Adipose tissue (tissue), 3 donors: ENCODE data around the gene TMEM132D. TPM values are rescaled to one million over a fixed set of nuclear protein-coding genes. Genes with fewer than 3 reads are reported as not detected.
"Not testable (repeated sequence)": the region's sequence is repeated elsewhere in the genome, so short reads cannot be mapped to it uniquely, and the experiment has no call there.

Source experiments
- H3K27ac ChIP-seq: one replicate; pipeline ENCODE4 v1.5.1; 2013; ENCODE audit warnings: low read depth, low read length
- WGBS, 3 donors: extraction: QIAGEN DNeasy Blood & Tissue Kit; methylation state at CpG; one replicate each; pipeline ENCODE4 v1.1.7; 2013; 5-methylcytosine and 5-hydroxymethylcytosine counted together
- polyA plus RNA-seq, 3 donors: library from polyadenylated mRNA; stranded (reverse); fragments of 200-250 nt; gene quantifications; one replicate each; pipeline ENCODE4 v1.2.3, GENCODE V29; 2013
- donor health status: healthy with polysubstance abuse.
- donor health status: Bipolar disorder and iron deficiency.
- donor health status: healthy.

TMEM132D gene
- polyA plus RNA-seq, result under 1 TPM in 2 of 3 donors, not detected in 1; 0.11 to 0.13 TPM

GRCh38 chr12:129903956-129904829 lies at the start of gene TMEM132D:
Gene TMEM132D, minus strand, starts transcription at chr12:129904025.
- H3K27ac ChIP-seq, result no peak within 1 kb of the TSS
- WGBS, 3 donors, result 3 to 4% (median 4%) methylated on average over 60 to 77 of the region's 77 CpGs

GRCh38 chr12:129949651-129950050 lies 45.8 kb upstream of the TMEM132D start:
- 83 to 90% (median 86%) methylated on average over 16 of the region's 16 CpGs for WGBS, 3 donors
- H3K27ac ChIP-seq, result no peak overlapping the region

GRCh38 chr12:129941618-129942017 lies 37.8 kb upstream of the TMEM132D start:
- WGBS, 3 donors, result 33 to 52% (median 39%) methylated on average over 9 of the region's 9 CpGs
- no peak overlapping the region for H3K27ac ChIP-seq

GRCh38 chr12:129938089-129938488 lies 34.3 kb upstream of the TMEM132D start:
- no peak overlapping the region for H3K27ac ChIP-seq
- 36 to 44% (median 44%) methylated on average over 7 of the region's 7 CpGs for WGBS, 3 donors

GRCh38 chr12:129937426-129937825 lies 33.6 kb upstream of the TMEM132D start:
- WGBS, 3 donors, result 20 to 22% (median 22%) methylated on average over 5 of the region's 5 CpGs
- H3K27ac ChIP-seq, result no peak overlapping the region

- H3K27ac ChIP-seq, result no peak overlapping the region
- 79 to 90% (median 85%) methylated on average over 4 of the region's 4 CpGs for WGBS, 3 donors
These were observed 24.8 kb upstream of the TMEM132D start for GRCh38 chr12:129928643-129929042.

GRCh38 chr12:129927316-129927900 lies 23.6 kb upstream of the TMEM132D start:
- no peak overlapping the region for H3K27ac ChIP-seq
- 76 to 88% (median 84%) methylated on average over 10 of the region's 10 CpGs for WGBS, 3 donors

GRCh38 chr12:129911428-129912049 lies 7.7 kb upstream of the TMEM132D start:
- H3K27ac ChIP-seq, result no peak overlapping the region
- 2 to 4% (median 4%) methylated on average over 8 of the region's 8 CpGs for WGBS, 3 donors

- 72 to 83% (median 80%) methylated on average over 22 of the region's 22 CpGs for WGBS, 3 donors
- no peak overlapping the region for H3K27ac ChIP-seq
These were observed 5.5 kb upstream of the TMEM132D start for GRCh38 chr12:129909051-129910020.

GRCh38 chr12:129903092-129903945 lies 506 bp downstream of the TMEM132D start:
- WGBS, 3 donors, result 1 to 3% (median 3%) methylated on average over 76 to 93 of the region's 93 CpGs
- no peak overlapping the region for H3K27ac ChIP-seq

- WGBS, 3 donors, result 4 to 7% (median 5%) methylated on average over 19 of the region's 19 CpGs
- H3K27ac ChIP-seq, result no peak overlapping the region
These were observed 1.3 kb downstream of the TMEM132D start for GRCh38 chr12:129902371-129903091.

GRCh38 chr12:129901254-129901653 lies 2.6 kb downstream of the TMEM132D start:
- WGBS, 3 donors, result 81 to 82% (median 82%) methylated on average over 2 of the region's 2 CpGs
- no peak overlapping the region for H3K27ac ChIP-seq

- 73 to 86% (median 81%) methylated on average over 10 of the region's 10 CpGs for WGBS, 3 donors
- H3K27ac ChIP-seq, result no peak overlapping the region
These were observed 3.5 kb downstream of the TMEM132D start for GRCh38 chr12:129900306-129900705.

- not testable (repeated sequence) for H3K27ac ChIP-seq
- WGBS, 3 donors, result 67 to 91% (median 78%) methylated on average over 1 of the region's 1 CpG
These were observed 4.8 kb downstream of the TMEM132D start for GRCh38 chr12:129899045-129899444.

- 80 to 93% (median 83%) methylated on average over 4 of the region's 4 CpGs for WGBS, 3 donors
These were observed 10.1 kb downstream of the TMEM132D start for GRCh38 chr12:129893691-129894090.

GRCh38 chr12:129887101-129887500 lies 16.7 kb downstream of the TMEM132D start:
- 5 to 22% (median 17%) methylated on average over 4 of the region's 4 CpGs for WGBS, 3 donors
- H3K27ac ChIP-seq, result no peak overlapping the region

More at GRCh38 chr12:129893691-129894090, 10.1 kb downstream of the TMEM132D start:
- H3K27ac ChIP-seq, result no peak overlapping the region

- H3K27ac ChIP-seq, result no peak overlapping the region
- 50 to 62% (median 60%) methylated on average over 5 of the region's 5 CpGs for WGBS, 3 donors
These were observed 17.3 kb downstream of the TMEM132D start for GRCh38 chr12:129886541-129886940.
